ENCODE results near the gene VAV2.

- TF ChIP-seq ZNF324 (CRISPR knock-in tag; IDR thresholded peaks at IDR 0.05): no peak
- TF ChIP-seq BCLAF1 (IDR thresholded peaks at IDR 0.05; ENCODE audit: borderline replicate concordance in 1 of 2, control insufficient read depth in 1 of 2, low read depth in 2 of 2, low read length in 1 of 2): no peak
- no peak for TF ChIP-seq MAFK (IDR thresholded peaks at IDR 0.05; ENCODE audit: low read length)
- no peak for TF ChIP-seq GATA2 (CRISPR knock-in tag; IDR thresholded peaks at IDR 0.05)
- TF ChIP-seq HDAC1 (IDR thresholded peaks at IDR 0.05): no peak
- TF ChIP-seq EP300 (IDR thresholded peaks at IDR 0.05; ENCODE audit: low read length): no peak
- TF ChIP-seq MAFG (tag; conservative IDR thresholded peaks at IDR 0.05): no peak
Measured at GRCh38 chr9:133770076-133770777, 221.9 kb downstream of the VAV2 start.

All from K562 (cell line).